Measurements from ENCODE around the gene EMX1.
A peak's percentile ranks its signal among the peaks of the same experiment; 100 is the strongest.

EMX1 gene

GRCh38 chr2:72925328-72925943, 8.1 kb downstream of the EMX1 start:
- DNase-seq = no peak

GRCh38 chr2:72926368-72926767, 9.0 kb downstream of the EMX1 start:
- no peak for DNase-seq

- no peak for DNase-seq
Observed at GRCh38 chr2:72926811-72927465, 9.6 kb downstream of the EMX1 start.

- no peak for DNase-seq
Observed at GRCh38 chr2:72927619-72928550, 10.6 kb downstream of the EMX1 start.

- DNase-seq = no peak
Observed at GRCh38 chr2:72929010-72929409, 11.7 kb downstream of the EMX1 start.

- no peak for DNase-seq
Observed at GRCh38 chr2:72931280-72931910, 14.1 kb downstream of the EMX1 start.

- DNase-seq = peak; percentile 8
Observed at GRCh38 chr2:72932045-72932740, 14.9 kb downstream of the EMX1 start.

GRCh38 chr2:72932805-72933204, 15.5 kb downstream of the EMX1 start:
- no peak for DNase-seq

- DNase-seq = no peak
Observed at GRCh38 chr2:72933207-72933606, 15.9 kb downstream of the EMX1 start.

- DNase-seq = no peak
Observed at GRCh38 chr2:72933646-72934151, 16.4 kb downstream of the EMX1 start.

GRCh38 chr2:72934683-72935610, 17.6 kb downstream of the EMX1 start:
- DNase-seq = no peak

- DNase-seq = no peak
Observed at GRCh38 chr2:72935611-72935957, 18.3 kb downstream of the EMX1 start.

- no peak for DNase-seq
Observed at GRCh38 chr2:72936660-72937355, 19.5 kb downstream of the EMX1 start.

GRCh38 chr2:72937356-72937669, 20.0 kb downstream of the EMX1 start:
- DNase-seq = peak; percentile 41

GRCh38 chr2:72938455-72938854, 21.1 kb downstream of the EMX1 start:
- DNase-seq = no peak

- no peak for DNase-seq
Observed at GRCh38 chr2:72940361-72940760, 23.0 kb downstream of the EMX1 start.

GRCh38 chr2:72940786-72941185, 23.5 kb downstream of the EMX1 start:
- peak; percentile 52 for DNase-seq

- DNase-seq = no peak
Observed at GRCh38 chr2:72942293-72942692, 25.0 kb downstream of the EMX1 start.

GRCh38 chr2:72942881-72943418, 25.6 kb downstream of the EMX1 start:
- DNase-seq = no peak
